Right hindlimb (tissue), 1 donor: Measurements from ENCODE around the gene IGHMBP2.

Experiments used
- DNase-seq: peaks from one replicate; pipeline ENCODE4 v3.0.0-alpha.2; 2018

The IGHMBP2 gene

GRCh38 chr11:68890490-68891231, 13.0 kb upstream of the IGHMBP2 start:
- peak; percentile 90 for DNase-seq

DNA sequence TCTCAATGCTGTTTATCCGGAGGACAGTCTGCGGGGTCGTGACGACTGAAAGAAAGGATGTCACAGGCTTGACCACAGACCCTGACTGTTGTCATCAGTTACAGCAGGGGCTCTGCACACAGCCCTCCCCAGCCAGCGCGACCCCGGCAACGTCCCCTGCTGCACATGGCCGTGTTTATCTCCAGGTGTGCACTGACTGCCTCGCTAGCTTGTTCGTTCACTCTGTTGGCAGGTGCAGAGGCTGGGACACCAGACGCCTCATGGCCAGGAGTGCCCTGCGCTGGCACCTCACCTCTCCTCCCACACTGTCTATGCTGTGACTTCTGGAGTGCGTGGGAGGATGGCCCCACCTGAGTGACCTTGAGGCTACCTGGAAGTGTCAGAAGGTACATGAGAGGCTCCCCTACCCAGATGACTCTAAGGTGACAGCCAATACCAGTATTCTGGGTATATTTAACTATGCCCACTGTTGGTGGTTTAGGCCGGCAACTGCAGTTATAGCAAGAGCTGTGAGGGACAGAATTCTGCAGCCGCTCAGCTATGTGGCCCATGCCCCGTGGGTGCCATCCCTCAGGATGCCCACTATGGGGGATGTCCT, 12.2 kb upstream of the IGHMBP2 start:
- no peak for DNase-seq

- DNase-seq, result no peak
These were observed 11.1 kb upstream of the IGHMBP2 start for GRCh38 chr11:68892576-68892975.

DNA sequence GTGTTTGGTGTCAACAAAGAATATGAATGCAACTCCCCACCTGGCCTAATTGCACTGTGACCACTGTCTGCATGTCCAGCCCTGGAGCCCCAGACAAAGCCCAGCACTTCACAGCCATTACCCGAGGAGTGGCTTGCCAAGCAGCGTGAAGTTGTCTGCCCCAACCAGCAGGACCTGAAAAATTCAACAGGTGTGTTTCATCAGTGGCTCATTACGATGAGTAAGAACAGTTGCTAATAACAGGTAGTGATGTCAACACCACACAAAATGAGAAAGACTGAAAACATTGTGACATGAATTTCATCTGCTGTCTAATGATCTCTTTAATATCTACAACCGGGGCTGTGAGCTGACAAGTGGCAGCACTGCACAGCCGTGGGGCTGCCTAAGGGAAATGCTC, 10.4 kb upstream of the IGHMBP2 start:
- no peak for DNase-seq

DNA sequence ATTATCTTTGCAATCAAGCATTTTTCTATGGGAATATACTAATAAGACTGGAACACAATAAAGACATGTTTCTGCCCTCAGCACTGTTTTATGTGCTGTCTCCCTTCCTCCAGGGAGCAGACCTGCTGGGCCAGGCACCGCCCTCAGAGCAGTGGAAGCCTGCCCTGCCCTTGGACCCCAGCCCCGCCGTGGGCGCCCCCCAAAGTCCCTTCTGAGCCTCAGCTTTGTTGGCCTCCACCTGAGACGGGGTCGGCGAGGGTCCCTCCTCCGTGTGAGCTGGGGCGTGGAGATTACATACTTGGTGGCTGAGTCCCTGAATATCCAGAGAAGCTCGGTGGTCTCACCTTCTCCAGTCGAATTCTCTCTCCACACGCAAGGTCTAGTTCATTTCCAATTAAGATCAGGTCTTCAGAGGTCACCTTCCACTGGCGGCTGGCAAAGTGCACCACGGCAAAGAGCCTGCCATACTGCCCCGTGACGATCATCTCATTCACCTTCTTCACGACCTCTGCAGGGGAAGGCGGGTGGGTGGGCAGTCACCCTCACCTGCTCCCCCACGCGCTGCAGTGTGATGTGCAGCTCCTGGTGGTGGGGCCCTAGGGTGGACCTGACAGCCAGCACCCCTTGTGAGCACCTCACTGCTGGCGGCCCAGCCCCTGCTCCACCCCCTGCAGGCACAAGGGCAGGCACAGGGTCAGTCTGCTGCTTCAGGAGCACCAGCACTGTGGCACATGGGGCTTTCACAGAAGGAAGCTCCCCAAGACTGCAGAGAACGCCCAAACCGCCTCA, 7.3 kb upstream of the IGHMBP2 start:
- DNase-seq, result no peak

- DNase-seq, result no peak
These were observed 6.2 kb upstream of the IGHMBP2 start for GRCh38 chr11:68897441-68897840.

DNA sequence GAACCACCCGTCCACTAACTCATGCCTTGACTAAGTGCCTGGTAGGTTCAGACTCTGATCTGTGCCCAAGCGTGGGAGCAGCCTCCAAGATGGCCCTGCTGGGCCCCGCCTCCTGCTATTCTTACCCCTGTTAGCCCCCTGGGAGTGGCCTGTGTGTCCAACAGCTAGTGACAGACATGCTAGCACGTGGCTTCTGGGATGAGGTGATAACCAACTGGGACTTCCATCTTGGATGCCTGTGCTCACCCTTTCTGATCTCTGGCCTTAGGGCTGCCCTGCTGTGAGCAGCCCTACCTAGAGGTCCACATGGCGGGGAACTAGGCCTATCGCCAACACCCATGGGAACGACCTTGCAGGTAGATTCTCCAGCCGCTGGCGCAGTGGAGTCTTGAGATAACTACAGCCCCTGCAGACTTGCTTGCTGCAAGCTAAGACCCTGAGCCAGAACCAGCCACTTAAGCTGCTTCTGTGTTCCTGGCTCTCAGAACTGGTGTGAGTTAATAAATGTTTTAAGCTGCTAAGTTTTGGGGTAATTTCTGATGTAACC, 2.8 kb upstream of the IGHMBP2 start:
- DNase-seq, result no peak

GRCh38 chr11:68904248-68904847, 657 bp downstream of the IGHMBP2 start:
- peak; percentile 46 for DNase-seq

GRCh38 chr11:68905421-68906360, 2.0 kb downstream of the IGHMBP2 start:
- no peak for DNase-seq

DNA sequence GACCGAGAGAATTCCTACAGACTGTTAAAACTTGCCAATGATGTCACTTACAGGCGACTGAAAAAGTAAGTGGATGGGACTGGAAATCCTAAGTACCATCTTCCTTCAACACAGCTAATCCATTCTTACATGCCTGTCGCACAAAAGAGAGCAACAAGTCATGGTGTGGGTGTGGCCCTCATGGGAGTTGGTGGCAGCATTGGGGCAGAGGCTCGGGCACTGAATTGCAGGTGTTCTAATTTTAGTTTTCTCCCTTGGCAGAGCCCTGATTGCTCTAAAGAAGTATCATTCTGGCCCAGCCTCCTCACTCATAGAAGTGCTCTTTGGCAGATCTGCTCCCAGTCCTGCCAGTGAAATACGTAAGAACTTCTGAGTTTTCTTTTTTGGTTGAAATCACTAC, 4.6 kb downstream of the IGHMBP2 start:
- DNase-seq, result no peak

DNA sequence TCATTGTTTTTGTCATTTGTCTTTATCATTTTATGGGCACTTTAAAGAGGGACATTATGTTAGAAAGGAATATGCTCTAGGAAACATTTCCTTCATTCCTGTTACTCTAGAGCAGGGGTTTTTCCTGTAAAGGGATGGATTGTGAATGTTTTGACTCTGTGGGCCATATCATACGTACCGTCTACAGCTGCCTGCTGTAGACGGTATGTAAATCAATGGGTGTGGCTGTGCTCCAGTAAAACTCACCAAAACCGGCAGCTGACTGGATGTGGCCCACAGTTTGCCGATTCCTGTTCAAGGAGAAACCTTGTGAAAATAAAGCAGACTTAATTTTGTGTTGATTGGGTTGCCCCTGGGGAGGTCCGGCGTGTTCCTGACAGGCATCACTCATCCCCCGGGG, 7.3 kb downstream of the IGHMBP2 start:
- no peak for DNase-seq

GRCh38 chr11:68911731-68912130, 8.0 kb downstream of the IGHMBP2 start:
- DNase-seq, result no peak

DNA sequence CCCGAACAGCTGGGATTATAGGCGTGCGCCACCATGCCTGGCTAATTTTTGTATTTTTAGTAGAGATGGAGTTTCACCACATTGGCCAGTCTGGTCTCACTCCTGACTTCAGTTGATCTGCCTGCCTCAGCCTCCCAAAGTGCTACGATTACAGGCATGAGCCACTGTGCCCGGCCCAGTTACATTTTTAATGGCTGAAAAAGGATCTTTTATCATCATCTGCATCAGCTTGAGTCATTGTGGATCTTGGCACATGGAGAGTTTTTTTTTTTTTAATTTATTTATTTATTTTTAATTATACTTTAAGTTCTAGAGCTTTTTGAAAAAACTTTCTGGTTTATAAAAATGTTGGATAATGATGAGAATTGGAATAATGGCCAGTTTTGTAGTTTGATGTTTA, 8.6 kb downstream of the IGHMBP2 start:
- DNase-seq, result no peak

DNA sequence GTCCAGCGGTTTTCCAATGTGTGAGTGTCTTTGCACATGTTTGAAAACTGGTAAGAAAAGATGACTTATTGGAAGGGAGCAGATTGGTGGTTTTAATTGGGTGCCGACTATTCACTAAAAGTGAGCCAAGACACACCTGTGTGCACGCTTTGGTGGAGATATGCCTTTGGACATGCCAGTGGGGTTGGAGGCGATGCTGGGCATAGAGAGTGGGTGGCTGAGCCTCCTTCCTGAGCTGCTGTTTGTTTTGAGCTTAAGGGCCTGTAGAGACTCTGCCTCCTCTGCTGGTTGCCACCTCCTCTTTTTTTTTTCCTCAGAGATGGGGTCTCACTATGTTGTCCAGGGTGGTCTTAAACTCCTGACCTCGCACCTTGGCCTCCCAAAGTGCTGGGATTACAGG, 9.5 kb downstream of the IGHMBP2 start:
- no peak for DNase-seq

DNA sequence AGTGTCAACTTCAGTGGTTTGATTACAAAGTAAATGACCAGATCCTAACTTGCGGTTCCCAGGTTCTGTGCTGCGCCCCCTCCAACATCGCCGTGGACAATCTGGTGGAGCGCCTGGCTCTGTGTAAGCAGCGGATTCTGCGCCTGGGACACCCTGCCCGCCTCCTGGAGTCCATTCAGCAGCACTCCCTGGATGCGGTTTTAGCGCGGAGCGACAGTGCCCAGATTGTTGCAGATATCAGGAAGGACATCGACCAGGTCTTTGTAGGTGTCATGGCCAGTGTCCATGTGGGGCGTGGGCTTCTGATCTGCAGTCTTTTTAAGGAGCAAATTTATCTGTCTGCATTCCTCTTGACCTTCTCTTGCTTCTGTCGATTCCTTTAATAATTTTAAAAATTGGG, 11.1 kb downstream of the IGHMBP2 start:
- no peak for DNase-seq

- no peak for DNase-seq
These were observed 12.7 kb downstream of the IGHMBP2 start for GRCh38 chr11:68916439-68916838.

DNA sequence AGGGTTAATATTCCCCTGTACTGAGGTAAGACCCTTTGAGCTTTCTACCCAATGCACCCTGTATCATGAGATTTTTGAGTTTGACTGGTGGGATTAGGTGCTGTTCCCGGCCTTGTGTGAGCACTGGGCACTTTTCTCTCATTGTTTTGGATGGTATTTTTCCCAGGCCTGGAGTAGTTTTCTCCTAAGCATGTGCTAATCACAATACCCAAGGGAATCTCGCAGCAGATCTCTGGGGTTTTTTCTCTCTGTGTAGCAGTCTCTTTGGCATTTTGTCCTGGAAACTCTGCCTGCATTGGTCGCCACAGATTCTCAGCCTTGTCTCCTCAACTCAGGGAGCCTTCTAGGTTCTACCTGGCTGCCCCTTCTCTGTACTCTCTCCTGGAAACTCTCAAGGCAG, 19.9 kb downstream of the IGHMBP2 start:
- DNase-seq, result no peak

DNA sequence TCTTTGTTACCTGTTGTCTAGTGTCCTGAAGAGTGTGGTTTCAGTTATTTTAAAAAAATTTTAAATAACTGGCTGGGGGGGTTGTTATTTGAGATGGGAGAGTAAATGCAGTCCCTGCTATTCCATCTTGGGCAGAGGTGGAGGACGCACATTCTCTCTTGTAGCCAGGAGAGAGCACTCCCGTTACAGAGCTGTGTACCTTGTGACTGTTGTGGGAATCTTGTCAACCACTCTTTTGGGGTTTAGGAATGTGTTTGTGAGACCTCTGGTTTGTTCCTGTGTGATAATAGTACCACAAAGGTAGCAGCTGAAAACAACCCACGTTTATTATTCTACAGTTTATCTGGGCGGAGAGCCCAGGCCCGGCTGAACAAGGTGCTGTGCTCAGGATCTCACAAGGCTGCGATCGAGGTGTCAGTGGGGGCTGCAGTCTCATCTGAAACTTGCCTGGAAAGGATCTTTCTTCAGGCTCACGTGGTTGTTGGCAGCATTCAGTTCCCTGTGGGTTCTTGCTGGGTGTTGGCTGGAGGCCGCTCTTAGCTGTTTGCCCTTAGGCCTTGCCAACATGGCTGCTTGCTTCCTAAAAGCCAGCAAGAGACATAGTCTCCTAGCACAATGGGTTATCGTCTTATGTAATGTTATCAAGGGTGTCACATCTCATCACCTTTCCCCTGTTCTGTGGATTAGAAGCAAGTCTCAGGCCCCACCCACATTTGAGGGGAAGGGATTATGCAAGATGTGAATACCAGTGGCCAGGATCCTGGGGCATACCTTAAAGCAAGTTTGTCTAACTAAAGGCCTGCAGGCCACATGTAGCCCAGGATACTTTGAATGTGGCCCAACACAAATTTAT, 20.6 kb downstream of the IGHMBP2 start:
- DNase-seq, result no peak

GRCh38 chr11:68925611-68926010, 21.9 kb downstream of the IGHMBP2 start:
- no peak for DNase-seq

DNA sequence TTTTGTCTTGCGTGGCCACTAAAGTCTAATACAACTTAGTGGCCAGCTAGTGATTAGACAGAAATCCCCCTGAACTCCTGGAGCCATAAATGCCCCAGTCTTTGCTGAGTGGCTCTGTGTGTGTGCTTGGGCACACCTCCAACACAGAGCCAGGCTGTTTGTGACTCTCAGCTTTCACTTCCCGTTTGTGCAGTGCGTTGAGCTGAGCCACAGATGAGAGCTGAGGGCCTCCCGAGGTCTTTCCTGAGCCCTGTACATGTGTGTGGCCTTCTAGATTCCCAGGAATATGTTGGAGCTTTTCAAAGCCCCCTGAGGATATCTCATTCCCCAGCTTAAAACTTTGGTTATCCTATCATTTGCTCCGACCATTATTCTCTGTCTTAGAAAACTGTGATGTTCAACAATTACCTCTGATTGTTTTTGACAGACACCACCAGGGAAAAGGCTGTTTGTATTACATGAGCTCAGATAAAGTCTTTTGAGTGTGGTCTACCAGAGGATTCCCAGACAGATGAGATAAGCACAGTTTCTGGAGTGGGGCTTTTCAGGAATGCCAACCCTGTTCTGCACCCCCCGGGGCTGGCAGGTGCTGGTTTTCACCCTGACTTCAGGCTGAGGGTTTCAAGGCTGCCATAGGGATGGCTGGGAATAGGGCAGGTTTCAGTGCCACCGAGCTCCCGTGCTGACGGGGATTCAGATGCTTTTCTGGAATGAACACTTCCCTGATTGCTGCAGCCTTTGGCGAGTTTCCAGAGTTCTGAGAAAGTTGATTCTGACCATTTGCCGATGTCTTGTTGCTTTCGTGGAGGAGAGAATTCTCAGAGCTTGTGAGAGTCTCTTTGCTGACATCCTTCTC, 23.8 kb downstream of the IGHMBP2 start:
- no peak for DNase-seq
